SK-N-SH (cell line): Measurements from ENCODE around the gene BORCS5. TPM values are rescaled to one million over a fixed set of nuclear protein-coding genes. Genes with fewer than 3 reads are reported as not detected.

ENCODE experiments used
- CTCF ChIA-PET: fragments of 300-600, 350-600 bp; formaldehyde crosslinking; extraction: SDS; loops from one replicate; lab custom pipeline; 2021; lab: Yijun Ruan, JAX
- POLR2A ChIA-PET: fragments of 350-600 bp; sonication (Branson Sonifier 250); formaldehyde crosslinking; extraction: SDS; loops from one replicate; lab custom pipeline; 2020; ENCODE audit warnings: antibody characterized with exemption, inconsistent platforms; lab: Yijun Ruan, JAX
- DNase-seq: peaks from one replicate; pipeline ENCODE4 v3.0.0; 2012
- H2AFZ ChIP-seq: fragments of 200-600 bp; sonication (generic); 2 replicates; pipeline ENCODE4 v1.8.1; 2016; ENCODE audit warnings: antibody characterized with exemption, mild to moderate bottlenecking, low read depth
- H3F3A ChIP-seq: fragments of 200-600 bp; sonication (generic); replicated peaks from 2 replicates; pipeline ENCODE3; 2016; ENCODE audit warnings: antibody characterized with exemption, mild to moderate bottlenecking; ENCODE audit not compliant: insufficient read depth
- H3K27ac ChIP-seq, 2 experiments: fragments of 200-500 bp in 1 of 2; fragments of 200-600 bp in 1 of 2; sonication (Bioruptor generic) in 1 of 2; sonication (generic), shearing (Covaris generic) in 1 of 2; 2 replicates each; pipeline versions ENCODE4 v1.5.1 to v1.6.1; 2014 to 2016; ENCODE audit warnings: low read depth in 2 of 2, inconsistent platforms in 1 of 2, low read length in 1 of 2, mild to moderate bottlenecking in 1 of 2, mixed read lengths in 1 of 2
- H3K27me3 ChIP-seq: fragments of 200-600 bp; sonication (generic), shearing (Covaris generic); 2 replicates; pipeline ENCODE4 v1.6.1; 2016; ENCODE audit warnings: mixed run types; ENCODE audit not compliant: insufficient read depth
- H3K36me3 ChIP-seq, 2 experiments: fragments of 200-500 bp in 1 of 2; fragments of 200-600 bp in 1 of 2; sonication (Bioruptor generic) in 1 of 2; sonication (generic) in 1 of 2; replicated peaks in 1 of 2; 2 replicates each; pipeline versions ENCODE3 to v1.5.1; 2014 to 2016; ENCODE audit warnings: low read length in 1 of 2, mild to moderate bottlenecking in 1 of 2; ENCODE audit not compliant: insufficient read depth in 2 of 2, control insufficient read depth in 1 of 2
- H3K4me1 ChIP-seq, 2 experiments: fragments of 200-500 bp in 1 of 2; fragments of 200-600 bp in 1 of 2; sonication (Bioruptor generic) in 1 of 2; sonication (generic), shearing (Covaris generic) in 1 of 2; 2 replicates each; pipeline versions ENCODE4 v1.5.1 to v1.6.1; 2014 to 2016; ENCODE audit warnings: low read depth in 1 of 2, low read length in 1 of 2, mixed run types in 1 of 2; ENCODE audit not compliant: insufficient read depth in 2 of 2, control insufficient read depth in 1 of 2
- H3K4me2 ChIP-seq: fragments of 200-600 bp; sonication (generic), shearing (Covaris generic); 2 replicates; pipeline ENCODE4 v1.6.1; 2017; ENCODE audit warnings: mixed run types
- H3K4me3 ChIP-seq, 2 experiments: fragments of 200-500 bp in 1 of 2; fragments of 200-600 bp in 1 of 2; sonication (Bioruptor generic) in 1 of 2; sonication (generic), shearing (Covaris generic) in 1 of 2; 2 replicates each; pipeline versions ENCODE4 v1.5.1 to v1.8.1; 2014 to 2016; ENCODE audit warnings: low read depth in 2 of 2, inconsistent platforms in 1 of 2, low read length in 1 of 2, mild to moderate bottlenecking in 1 of 2, mixed read lengths in 1 of 2, moderate library complexity in 1 of 2
- H3K79me2 ChIP-seq: fragments of 200-600 bp; sonication (generic); 2 replicates; pipeline ENCODE4 v1.8.1; 2017; ENCODE audit warnings: mild to moderate bottlenecking; ENCODE audit not compliant: insufficient read depth
- H3K9ac ChIP-seq: fragments of 200-600 bp; sonication (generic); 2 replicates; pipeline ENCODE4 v1.6.1; 2017; ENCODE audit warnings: mixed run types
- H3K9me2 ChIP-seq: fragments of 200-600 bp; sonication (generic); 2 replicates; pipeline ENCODE4 v1.6.1; 2017; ENCODE audit warnings: mixed run types
- H3K9me3 ChIP-seq: fragments of 200-600 bp; sonication (generic); 2 replicates; pipeline ENCODE4 v1.6.1; 2017; ENCODE audit warnings: mixed run types, mild to moderate bottlenecking, moderate library complexity
- H4K20me1 ChIP-seq: fragments of 200-600 bp; sonication (generic); 2 replicates; pipeline ENCODE4 v1.6.1; 2017; ENCODE audit warnings: mild to moderate bottlenecking, mixed run types; ENCODE audit not compliant: insufficient read depth
- FOXJ3 ChIP-seq: sonication (generic); formaldehyde crosslinking; IDR thresholded peaks from 2 replicates; pipeline ENCODE4 v1.5.1; 2020; ENCODE audit warnings: mild to moderate bottlenecking, missing genetic modification reagents
- GATA2 ChIP-seq: sonication (generic); formaldehyde crosslinking; IDR thresholded peaks from 2 replicates; pipeline ENCODE4 v1.5.0; 2020; ENCODE audit warnings: mild to moderate bottlenecking, missing genetic modification reagents
- JUND ChIP-seq: IDR thresholded peaks from 2 replicates; pipeline ENCODE4 v1.4.0; 2012
- NFIC ChIP-seq: IDR thresholded peaks from 2 replicates; pipeline ENCODE4 v1.4.0; 2012; ENCODE audit warnings: borderline replicate concordance
- POLR2AphosphoS5 ChIP-seq: IDR thresholded peaks from 2 replicates; pipeline ENCODE4 v1.6.1; 2012; ENCODE audit warnings: low read depth, low read length
- RAD21 ChIP-seq: IDR thresholded peaks from 2 replicates; pipeline ENCODE4 v1.6.1; 2012; ENCODE audit warnings: mild to moderate bottlenecking, low read length
- RCOR1 ChIP-seq: fragments of 150-350 bp; IDR thresholded peaks from 2 replicates; pipeline ENCODE4 v1.6.1; 2017; ENCODE audit warnings: antibody characterized with exemption, low read length
- SIN3A ChIP-seq: IDR thresholded peaks from 2 replicates; pipeline ENCODE4 v1.6.1; 2012; ENCODE audit warnings: low read depth, mild to moderate bottlenecking, low read length, moderate library complexity, borderline replicate concordance
- SMC3 ChIP-seq: IDR thresholded peaks from 2 replicates; pipeline ENCODE4 v1.6.1; 2012; ENCODE audit warnings: low read depth, low read length, improper control_type of control experiment
- TAF1 ChIP-seq: IDR thresholded peaks from 2 replicates; pipeline ENCODE4 v1.6.1; 2012; ENCODE audit warnings: low read depth, mild to moderate bottlenecking, low read length, moderate library complexity, borderline replicate concordance
- TCF12 ChIP-seq: IDR thresholded peaks from 2 replicates; pipeline ENCODE4 v1.4.0; 2012
- WGBS: methylation state at CpG from one replicate; pipeline ENCODE4 v1.1.6; 2017; ENCODE audit warnings: low lambda C conversion rate; 5-methylcytosine and 5-hydroxymethylcytosine counted together
- polyA plus RNA-seq, 3 experiments: library from polyadenylated mRNA; depleted of rRNA; stranded (reverse); fragments of >200 nt; gene quantifications; 2 replicates each; pipeline ENCODE4 v1.2.3, GENCODE V29; 2012
- TF ChIP-seq, protein P1 (sequence below): fragments of 200-600 bp; sonication (generic); IDR thresholded peaks from 2 replicates; pipeline ENCODE4 v1.6.1; 2017; ENCODE audit warnings: antibody characterized with exemption, mild to moderate bottlenecking, moderate library complexity
- TF ChIP-seq, protein P2 (sequence below): IDR thresholded peaks from 2 replicates; pipeline ENCODE4 v1.4.0; 2012; ENCODE audit warnings: low read depth
- TF ChIP-seq, protein P3 (sequence below): IDR thresholded peaks from 2 replicates; pipeline ENCODE4 v1.4.0; 2012; ENCODE audit warnings: low read depth, borderline replicate concordance
- TF ChIP-seq, protein P4 (sequence below): IDR thresholded peaks from 2 replicates; pipeline ENCODE4 v1.4.0; 2012; ENCODE audit warnings: low read depth, borderline replicate concordance

The BORCS5 gene
- polyA plus RNA-seq, 1 of the 3 experiments (the other 2 are of a cell fraction) = 16.3 TPM

DNA sequence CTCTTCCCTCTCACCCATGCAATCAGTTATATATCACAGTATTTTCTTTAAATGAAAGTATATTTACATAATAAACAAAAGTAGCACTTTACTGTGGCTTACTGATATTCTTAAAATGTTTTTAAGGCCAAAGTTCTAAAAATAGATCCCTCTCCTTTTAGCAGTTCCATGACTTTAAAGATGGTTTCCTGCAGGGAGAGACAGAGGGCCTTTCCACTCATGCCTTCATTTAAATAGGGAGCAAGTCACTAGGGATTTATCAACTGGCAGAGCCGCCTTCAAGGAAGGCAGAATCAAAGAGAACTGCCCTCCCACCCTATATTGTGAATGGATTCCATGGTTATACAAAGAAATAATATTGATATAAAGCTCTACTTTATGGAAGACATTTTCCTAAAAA, 150.2 kb downstream of the BORCS5 start (continued):
- TF ChIP-seq, protein P1, sequence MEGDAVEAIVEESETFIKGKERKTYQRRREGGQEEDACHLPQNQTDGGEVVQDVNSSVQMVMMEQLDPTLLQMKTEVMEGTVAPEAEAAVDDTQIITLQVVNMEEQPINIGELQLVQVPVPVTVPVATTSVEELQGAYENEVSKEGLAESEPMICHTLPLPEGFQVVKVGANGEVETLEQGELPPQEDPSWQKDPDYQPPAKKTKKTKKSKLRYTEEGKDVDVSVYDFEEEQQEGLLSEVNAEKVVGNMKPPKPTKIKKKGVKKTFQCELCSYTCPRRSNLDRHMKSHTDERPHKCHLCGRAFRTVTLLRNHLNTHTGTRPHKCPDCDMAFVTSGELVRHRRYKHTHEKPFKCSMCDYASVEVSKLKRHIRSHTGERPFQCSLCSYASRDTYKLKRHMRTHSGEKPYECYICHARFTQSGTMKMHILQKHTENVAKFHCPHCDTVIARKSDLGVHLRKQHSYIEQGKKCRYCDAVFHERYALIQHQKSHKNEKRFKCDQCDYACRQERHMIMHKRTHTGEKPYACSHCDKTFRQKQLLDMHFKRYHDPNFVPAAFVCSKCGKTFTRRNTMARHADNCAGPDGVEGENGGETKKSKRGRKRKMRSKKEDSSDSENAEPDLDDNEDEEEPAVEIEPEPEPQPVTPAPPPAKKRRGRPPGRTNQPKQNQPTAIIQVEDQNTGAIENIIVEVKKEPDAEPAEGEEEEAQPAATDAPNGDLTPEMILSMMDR = no peak
- TF ChIP-seq JUND (no peak), SMC3 (no peak), RAD21 (no peak; the same call in 1 of the 2 replicates), GATA2 (CRISPR knock-in tag) (no peak)
- TF ChIP-seq, protein P2, sequence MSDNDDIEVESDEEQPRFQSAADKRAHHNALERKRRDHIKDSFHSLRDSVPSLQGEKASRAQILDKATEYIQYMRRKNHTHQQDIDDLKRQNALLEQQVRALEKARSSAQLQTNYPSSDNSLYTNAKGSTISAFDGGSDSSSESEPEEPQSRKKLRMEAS = no peak

DNA sequence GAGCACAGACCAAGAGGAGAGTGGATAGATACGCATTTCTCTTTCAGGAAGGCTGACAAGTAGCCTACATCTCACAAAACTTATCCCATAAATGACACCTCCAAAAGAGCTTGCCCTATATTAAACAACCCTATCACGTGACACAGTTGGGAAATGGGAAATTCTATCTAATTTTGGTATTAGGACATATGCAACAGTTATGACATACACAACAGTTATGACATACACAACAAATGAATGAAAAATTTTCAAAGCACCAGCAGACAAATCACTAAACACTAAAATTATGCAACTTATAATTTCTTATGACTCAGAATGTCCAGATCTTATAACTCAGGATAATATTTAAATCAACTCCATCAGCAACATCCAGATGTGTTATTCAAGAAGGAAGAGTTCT, 151.7 kb downstream of the BORCS5 start:
- no peaks in the 10 kb centered on the region for H3K27me3 ChIP-seq
- no peak for DNase-seq
- no peaks in the 10 kb centered on the region for H4K20me1 ChIP-seq
- no peak overlapping the region for H3K4me2 ChIP-seq
- 85% methylated on average over 2 of the region's 2 CpGs for WGBS
- H3K9ac ChIP-seq = no peak overlapping the region; the same call in 1 of the 2 replicates
- H3K4me1 ChIP-seq = peaks cover 67% of the 10 kb centered on the region in 2 experiments
- ChIA-PET CTCF (no interaction called here), POLR2A (no interaction called here)
- no peaks in the 10 kb centered on the region for H3K9me2 ChIP-seq
- H3K27ac ChIP-seq = peak overlapping the region; percentile 98 to 99
- H3F3A ChIP-seq = peaks cover 73% of the 10 kb centered on the region
- peaks cover 3% of the 10 kb centered on the region in 2 experiments for H3K36me3 ChIP-seq
- no peaks in the 10 kb centered on the region for H3K9me3 ChIP-seq
- TF ChIP-seq, protein P3, sequence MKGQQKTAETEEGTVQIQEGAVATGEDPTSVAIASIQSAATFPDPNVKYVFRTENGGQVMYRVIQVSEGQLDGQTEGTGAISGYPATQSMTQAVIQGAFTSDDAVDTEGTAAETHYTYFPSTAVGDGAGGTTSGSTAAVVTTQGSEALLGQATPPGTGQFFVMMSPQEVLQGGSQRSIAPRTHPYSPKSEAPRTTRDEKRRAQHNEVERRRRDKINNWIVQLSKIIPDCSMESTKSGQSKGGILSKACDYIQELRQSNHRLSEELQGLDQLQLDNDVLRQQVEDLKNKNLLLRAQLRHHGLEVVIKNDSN = peak; percentile 18; the same call in 1 of the 2 replicates
- TF ChIP-seq TCF12 (peak; percentile 28; the same call in 1 of the 2 replicates), JUND (no peak)
- H2AFZ ChIP-seq = no peak overlapping the region
- H3K4me3 ChIP-seq = no peak overlapping the region
- peaks cover 62% of the 10 kb centered on the region for H3K79me2 ChIP-seq

DNA sequence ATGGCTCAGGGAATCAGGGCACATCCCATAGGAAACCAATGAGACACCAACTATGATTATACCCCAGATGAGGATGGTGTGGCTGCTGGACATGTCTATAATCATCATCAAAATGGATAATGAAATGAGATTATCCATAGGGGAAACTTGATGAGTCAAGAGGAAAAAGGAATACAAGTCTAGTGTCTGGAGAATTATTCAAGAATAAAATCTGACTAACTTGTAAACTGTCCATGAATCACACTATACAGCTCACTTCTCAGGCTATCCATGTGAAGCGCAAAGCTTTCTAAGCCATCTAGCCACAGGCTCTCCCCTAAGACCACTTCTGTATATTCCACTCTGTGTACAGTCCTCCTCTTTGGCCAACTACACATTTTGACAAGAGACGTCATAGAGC, 153.3 kb downstream of the BORCS5 start:
- Histone ChIP-seq H3K79me2 (peaks cover 60% of the 10 kb centered on the region), H3K9ac (peak overlapping the region; percentile 61; the same call in 1 of the 2 replicates), H4K20me1 (no peaks in the 10 kb centered on the region), H3K4me3 (0 out of 4 replicates have a peak overlapping the region, but pooled peaks of 1 of the 2 experiments have one; percentile 2), H2AFZ (no peak overlapping the region), H3K27me3 (no peaks in the 10 kb centered on the region), H3K9me3 (no peaks in the 10 kb centered on the region), H3F3A (peaks cover 73% of the 10 kb centered on the region), H3K4me2 (peak overlapping the region; percentile 78), H3K9me2 (no peaks in the 10 kb centered on the region), H3K36me3 (peaks cover 3 to 4% of the 10 kb centered on the region in 2 experiments), H3K4me1 (peaks cover 67% of the 10 kb centered on the region in 2 experiments), H3K27ac (peak overlapping the region; percentile 98 to 99)
- WGBS = 32% methylated on average over 2 of the region's 2 CpGs
- no peak for DNase-seq
- ChIA-PET POLR2A (no interaction called here), CTCF (interaction anchor here (1.1 kb wide), 1 partner anchor 11 kb away, joined by 3 read pairs; no protein-coding TSS in a partner anchor)
- TF ChIP-seq, protein P2 = peak; percentile 59; the same call in 1 of the 2 replicates
- TF ChIP-seq, protein P4, sequence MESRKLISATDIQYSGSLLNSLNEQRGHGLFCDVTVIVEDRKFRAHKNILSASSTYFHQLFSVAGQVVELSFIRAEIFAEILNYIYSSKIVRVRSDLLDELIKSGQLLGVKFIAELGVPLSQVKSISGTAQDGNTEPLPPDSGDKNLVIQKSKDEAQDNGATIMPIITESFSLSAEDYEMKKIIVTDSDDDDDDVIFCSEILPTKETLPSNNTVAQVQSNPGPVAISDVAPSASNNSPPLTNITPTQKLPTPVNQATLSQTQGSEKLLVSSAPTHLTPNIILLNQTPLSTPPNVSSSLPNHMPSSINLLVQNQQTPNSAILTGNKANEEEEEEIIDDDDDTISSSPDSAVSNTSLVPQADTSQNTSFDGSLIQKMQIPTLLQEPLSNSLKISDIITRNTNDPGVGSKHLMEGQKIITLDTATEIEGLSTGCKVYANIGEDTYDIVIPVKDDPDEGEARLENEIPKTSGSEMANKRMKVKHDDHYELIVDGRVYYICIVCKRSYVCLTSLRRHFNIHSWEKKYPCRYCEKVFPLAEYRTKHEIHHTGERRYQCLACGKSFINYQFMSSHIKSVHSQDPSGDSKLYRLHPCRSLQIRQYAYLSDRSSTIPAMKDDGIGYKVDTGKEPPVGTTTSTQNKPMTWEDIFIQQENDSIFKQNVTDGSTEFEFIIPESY = no peak
- TF ChIP-seq SIN3A (peak; percentile 37; the same call in 1 of the 2 replicates), RAD21 (no peak), FOXJ3 (no peak), TCF12 (peak; percentile 99), POLR2AphosphoS5 (peak; percentile 73; the same call in 1 of the 2 replicates), RCOR1 (no peak), TAF1 (no peak), SMC3 (no peak), NFIC (peak; percentile 67; the same call in 1 of the 2 replicates)
- TF ChIP-seq, protein P1 = no peak
